ENCODE measurements around the gene SLC4A4. TPM values are rescaled to one million over a fixed set of nuclear protein-coding genes. Genes with fewer than 3 reads are reported as not detected.

SLC4A4 gene
- polyA plus RNA-seq, 1 of the 3 experiments (the other 2 are of a cell fraction), result not detected

DNA sequence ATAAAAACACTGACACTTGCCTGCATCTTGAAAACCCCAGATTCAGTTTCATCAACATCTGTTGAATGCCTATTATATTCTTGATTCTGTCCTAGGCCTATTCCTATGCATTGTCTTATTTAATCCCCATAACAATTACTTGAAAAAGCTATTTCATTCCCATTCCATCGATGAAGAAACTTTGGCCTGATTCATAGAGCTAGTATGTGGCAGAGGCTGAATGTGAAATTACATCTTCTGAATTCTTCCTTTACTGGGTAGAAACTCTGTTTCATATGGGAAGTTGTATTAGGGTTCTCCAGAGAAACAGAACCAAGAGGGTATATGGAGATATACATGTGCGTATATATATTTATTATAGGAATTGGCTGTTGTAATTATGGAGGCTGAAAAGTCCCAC is 35.0 kb upstream of the SLC4A4 start:
- Histone ChIP-seq H3K79me2 (ENCODE audit: insufficient read depth) (no peaks in the 10 kb centered on the region), H3K4me3 (ENCODE audit: low read depth in 2 of 2, low read length in 1 of 2) (no peak overlapping the region), H3K27me3 (ENCODE audit: insufficient read depth) (no peaks in the 10 kb centered on the region), H3K4me2 (no peak overlapping the region), H3K9me2 (no peaks in the 10 kb centered on the region), H3F3A (replicated peaks; ENCODE audit: insufficient read depth) (no peaks in the 10 kb centered on the region), H3K9me3 (no peaks in the 10 kb centered on the region), H2AFZ (ENCODE audit: low read depth) (no peak overlapping the region), H4K20me1 (ENCODE audit: insufficient read depth) (no peaks in the 10 kb centered on the region), H3K27ac (ENCODE audit: low read depth in 2 of 2, low read length in 1 of 2) (no peak overlapping the region), H3K9ac (no peak overlapping the region), H3K36me3 (replicated peaks in 1 of 2; ENCODE audit: control insufficient read depth in 1 of 2, insufficient read depth in 2 of 2, low read length in 1 of 2) (no peaks in the 10 kb centered on the region), H3K4me1 (ENCODE audit: control insufficient read depth in 1 of 2, insufficient read depth in 2 of 2, low read depth in 1 of 2, low read length in 1 of 2) (no peaks in the 10 kb centered on the region)
- TF ChIP-seq MAX (IDR thresholded peaks at IDR 0.05; ENCODE audit: low read depth) (no peak), FOXJ3 (CRISPR knock-in tag; IDR thresholded peaks at IDR 0.05) (no peak), FOSL2 (IDR thresholded peaks at IDR 0.05; ENCODE audit: borderline replicate concordance, low read depth) (no peak), REST (IDR thresholded peaks at IDR 0.05; ENCODE audit: low read depth, low read length) (no peak), RCOR1 (IDR thresholded peaks at IDR 0.05; ENCODE audit: low read length) (no peak), GATA2 (CRISPR knock-in tag; IDR thresholded peaks at IDR 0.05) (no peak), POLR2AphosphoS5 (IDR thresholded peaks at IDR 0.05; ENCODE audit: low read depth, low read length) (no peak), RAD21 (IDR thresholded peaks at IDR 0.05; ENCODE audit: low read length) (no peak)
- POLR2A ChIA-PET, result no interaction called here
- WGBS (ENCODE audit: low lambda C conversion rate), result 7% methylated on average over 2 of the region's 2 CpGs
- DNase-seq, result no peak
- CTCF ChIA-PET, result no interaction called here

GRCh38 chr4:71304289-71304850 is 34.5 kb upstream of the SLC4A4 start:
- ChIA-PET CTCF (interaction anchor here (1.0 kb wide), 1 partner anchor 652 kb away, joined by 3 read pairs; no protein-coding TSS in a partner anchor), POLR2A (no interaction called here)
- no peaks in the 10 kb centered on the region for H3K27me3 ChIP-seq (ENCODE audit: insufficient read depth)
- H4K20me1 ChIP-seq (ENCODE audit: insufficient read depth), result no peaks in the 10 kb centered on the region
- 7% methylated on average over 2 of the region's 2 CpGs for WGBS (ENCODE audit: low lambda C conversion rate)
- no peaks in the 10 kb centered on the region for H3K36me3 ChIP-seq (replicated peaks in 1 of 2; ENCODE audit: control insufficient read depth in 1 of 2, insufficient read depth in 2 of 2, low read length in 1 of 2)
- no peaks in the 10 kb centered on the region for H3K4me1 ChIP-seq (ENCODE audit: control insufficient read depth in 1 of 2, insufficient read depth in 2 of 2, low read depth in 1 of 2, low read length in 1 of 2)
- TF ChIP-seq EZH2phosphoT487 (IDR thresholded peaks at IDR 0.05; ENCODE audit: borderline replicate concordance, low read depth), result no peak
- no peaks in the 10 kb centered on the region for H3K9me3 ChIP-seq
- no peak overlapping the region for H3K9ac ChIP-seq
- no peaks in the 10 kb centered on the region for H3K9me2 ChIP-seq
- DNase-seq, result no peak
- no peak overlapping the region for H3K27ac ChIP-seq (ENCODE audit: low read depth in 2 of 2, low read length in 1 of 2)
- H3K4me2 ChIP-seq, result no peak overlapping the region
- no peaks in the 10 kb centered on the region for H3F3A ChIP-seq (replicated peaks; ENCODE audit: insufficient read depth)
- no peak overlapping the region for H3K4me3 ChIP-seq (ENCODE audit: low read depth in 2 of 2, low read length in 1 of 2)
- no peaks in the 10 kb centered on the region for H3K79me2 ChIP-seq (ENCODE audit: insufficient read depth)
- no peak overlapping the region for H2AFZ ChIP-seq (ENCODE audit: low read depth)
